Pancreas (tissue), 10 donors: ENCODE results near the gene ECE2. TPM values are rescaled to one million over a fixed set of nuclear protein-coding genes. Genes with fewer than 3 reads are reported as not detected.

Source experiments
- ATAC-seq, 4 donors: fragments of 200-7000 bp; cut with Tn5 transposase; one replicate each; pipeline versions ENCODE4 v1.8.0 to v1.9.1; 2020; ENCODE audit warnings: mild to moderate bottlenecking in 4 of 4, moderate library complexity in 4 of 4
- DNase-seq, 6 donors: peaks; one replicate each; pipeline ENCODE4 v3.0.0-alpha.2; 2020
- FAIRE-seq: peaks from 2 replicates; lab custom pipeline; 2012; peaks lifted over from hg19 to GRCh38; lab: Jason Lieb, UNC
- H3K27ac ChIP-seq, 4 donors: fragments of 200-600 bp; sonication (generic); 1 replicate in 3 of 4; 2 replicates in 1 of 4; pipeline versions ENCODE4 v1.5.0 to v1.8.0; 2020
- H3K27me3 ChIP-seq, 4 donors: fragments of 200-600 bp; one replicate each; pipeline ENCODE4 v1.8.0; 2021
- H3K36me3 ChIP-seq, 3 donors: fragments of 200-600 bp; sonication (generic) in 1 of 3; one replicate each; pipeline versions ENCODE4 v1.5.0 to v1.8.0; 2020 to 2021
- H3K4me1 ChIP-seq, 3 donors: fragments of 200-600 bp; one replicate each; pipeline ENCODE4 v1.8.0; 2021
- H3K4me3 ChIP-seq, 4 donors: fragments of 200-600 bp; sonication (generic) in 2 of 4; one replicate each; pipeline versions ENCODE4 v1.5.0 to v1.8.0; 2020 to 2021
- H3K9me3 ChIP-seq, 4 donors: fragments of 200-600 bp; one replicate each; pipeline ENCODE4 v1.8.0; 2021
- WGBS, 2 donors: extraction: QIAGEN DNeasy Blood & Tissue Kit; methylation state at CpG; one replicate each; pipeline ENCODE4 v1.1.7; 2013; 5-methylcytosine and 5-hydroxymethylcytosine counted together
- intact Hi-C, 3 donors: fragments of 100-400 bp; cut with DNase I; formaldehyde crosslinking; loops; one replicate each; pipeline versions ENCODE4 v1.11.1 to v1.14.2; 2022
- polyA plus RNA-seq, 2 donors: library from polyadenylated mRNA; stranded (reverse); fragments of 200-250 nt; gene quantifications; one replicate each; pipeline ENCODE4 v1.2.3, GENCODE V29; 2013
- total RNA-seq, 6 donors: library from RNA; stranded (reverse); fragmentation: NEBNext Ultra II Directional in 4 of 6; extraction: Animal tissue kit (Norgen Biotek cat#: 25700) in 4 of 6; gene quantifications; one replicate each; pipeline versions ENCODE4 v1.2.1 to v1.2.4, GENCODE V29; 2021 to 2023
- TF ChIP-seq, protein P1 (sequence below), 4 donors: fragments of 200-600 bp; sonication (generic) in 3 of 4; IDR thresholded peaks; one replicate each; pipeline versions ENCODE4 v1.5.0 to v1.8.0; 2021; ENCODE audit warnings: antibody characterized with exemption in 4 of 4
- donor health status: healthy with polysubstance abuse.
- donor health status: DM: no; HTN: no; CAD: no; lungs with moderate emphysema.
- donor health status: DM: no; HTN: no; CAD: no.
- donor health status: control.
- donor health status: control.
- donor health status: Bipolar disorder and iron deficiency.
- donor health status: DM: yes; HTN: yes; CAD: no.
- donor health status: DM: no; HTN: no; CAD: no.
- donor health status: DM: no; HTN: no; CAD: no.
- donor health status: DM: yes; HTN: yes; CAD: no.

ECE2 gene
- total and polyA plus RNA-seq, 8 donors: 6.3 to 25.4 (median 8.8) TPM

DNA sequence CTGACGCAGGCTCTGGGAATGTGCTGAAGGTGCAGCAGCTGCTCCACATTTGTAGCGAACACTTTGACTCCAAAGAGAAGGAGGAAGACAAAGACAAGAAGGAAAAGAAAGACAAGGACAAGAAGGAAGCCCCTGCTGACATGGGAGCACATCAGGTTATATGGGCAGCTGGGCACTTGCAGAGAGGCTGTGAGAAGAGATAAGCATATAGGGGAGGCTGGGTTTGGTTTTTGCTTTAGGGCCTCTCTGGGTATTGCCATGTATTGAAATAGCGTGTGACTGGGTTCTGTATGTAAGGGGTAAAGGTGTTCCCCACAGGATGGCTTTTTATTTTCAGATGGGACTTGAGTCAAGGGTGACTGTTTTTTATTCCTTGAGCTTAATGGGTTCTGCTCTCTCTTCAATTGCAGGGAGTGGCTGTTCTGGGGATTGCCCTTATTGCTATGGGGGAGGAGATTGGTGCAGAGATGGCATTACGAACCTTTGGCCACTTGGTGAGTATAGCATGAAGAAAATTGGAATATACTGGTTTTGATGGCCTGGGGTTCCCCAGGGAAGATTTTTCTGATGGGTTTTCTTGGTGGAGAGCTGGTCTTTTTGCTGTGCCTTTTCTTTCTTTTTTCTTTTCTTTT, 30.6 kb downstream of the ECE2 start:
- Histone ChIP-seq H3K9me3 (no peaks in the 10 kb centered on the region), H3K4me3 (no peak overlapping the region), H3K27me3 (no peaks in the 10 kb centered on the region), H3K27ac (no peak overlapping the region), H3K4me1 (no peaks in the 10 kb centered on the region), H3K36me3 (peaks cover 0 to 66% (median 39%) of the 10 kb centered on the region in 3 donors)
- ATAC-seq (no peak), FAIRE-seq (no peak), DNase-seq (no peak)
- WGBS, 2 donors: 81 to 82% methylated on average over 4 of the region's 4 CpGs
- TF ChIP-seq, protein P1, sequence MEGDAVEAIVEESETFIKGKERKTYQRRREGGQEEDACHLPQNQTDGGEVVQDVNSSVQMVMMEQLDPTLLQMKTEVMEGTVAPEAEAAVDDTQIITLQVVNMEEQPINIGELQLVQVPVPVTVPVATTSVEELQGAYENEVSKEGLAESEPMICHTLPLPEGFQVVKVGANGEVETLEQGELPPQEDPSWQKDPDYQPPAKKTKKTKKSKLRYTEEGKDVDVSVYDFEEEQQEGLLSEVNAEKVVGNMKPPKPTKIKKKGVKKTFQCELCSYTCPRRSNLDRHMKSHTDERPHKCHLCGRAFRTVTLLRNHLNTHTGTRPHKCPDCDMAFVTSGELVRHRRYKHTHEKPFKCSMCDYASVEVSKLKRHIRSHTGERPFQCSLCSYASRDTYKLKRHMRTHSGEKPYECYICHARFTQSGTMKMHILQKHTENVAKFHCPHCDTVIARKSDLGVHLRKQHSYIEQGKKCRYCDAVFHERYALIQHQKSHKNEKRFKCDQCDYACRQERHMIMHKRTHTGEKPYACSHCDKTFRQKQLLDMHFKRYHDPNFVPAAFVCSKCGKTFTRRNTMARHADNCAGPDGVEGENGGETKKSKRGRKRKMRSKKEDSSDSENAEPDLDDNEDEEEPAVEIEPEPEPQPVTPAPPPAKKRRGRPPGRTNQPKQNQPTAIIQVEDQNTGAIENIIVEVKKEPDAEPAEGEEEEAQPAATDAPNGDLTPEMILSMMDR (IDR thresholded peaks at IDR 0.05): no peak
- intact Hi-C loops: no loop called here

DNA sequence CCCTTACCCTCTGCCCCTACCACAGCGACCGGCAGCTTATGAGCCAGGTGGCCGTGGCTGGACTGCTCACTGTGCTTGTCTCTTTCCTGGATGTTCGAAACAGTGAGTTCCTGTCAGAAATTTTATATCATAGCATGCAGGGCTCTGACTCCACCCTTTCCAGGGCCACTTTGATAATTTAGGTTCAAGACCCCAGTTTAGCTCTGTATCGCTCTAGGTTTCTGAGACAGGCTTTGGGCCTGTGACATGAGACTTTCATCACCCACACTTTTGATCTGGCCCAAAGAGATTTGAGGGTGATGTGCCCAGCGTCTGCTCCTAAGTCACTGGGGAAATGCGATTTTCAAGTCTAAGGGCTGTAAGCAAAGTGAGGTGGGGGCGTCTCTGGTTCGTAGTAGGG, 32.1 kb downstream of the ECE2 start:
- DNase-seq: no peak
- FAIRE-seq: no peak
- 93 to 96% methylated on average over 9 of the region's 9 CpGs for WGBS, 2 donors
- Histone ChIP-seq H3K9me3 (no peaks in the 10 kb centered on the region), H3K4me1 (no peaks in the 10 kb centered on the region), H3K27ac (no peak overlapping the region), H3K27me3 (no peaks in the 10 kb centered on the region), H3K4me3 (no peak overlapping the region), H3K36me3 (peaks cover 0 to 52% (median 25%) of the 10 kb centered on the region in 3 donors)
- TF ChIP-seq, protein P1 (IDR thresholded peaks at IDR 0.05): no peak
- ATAC-seq: no peak
- intact Hi-C loops: no loop called here

DNA sequence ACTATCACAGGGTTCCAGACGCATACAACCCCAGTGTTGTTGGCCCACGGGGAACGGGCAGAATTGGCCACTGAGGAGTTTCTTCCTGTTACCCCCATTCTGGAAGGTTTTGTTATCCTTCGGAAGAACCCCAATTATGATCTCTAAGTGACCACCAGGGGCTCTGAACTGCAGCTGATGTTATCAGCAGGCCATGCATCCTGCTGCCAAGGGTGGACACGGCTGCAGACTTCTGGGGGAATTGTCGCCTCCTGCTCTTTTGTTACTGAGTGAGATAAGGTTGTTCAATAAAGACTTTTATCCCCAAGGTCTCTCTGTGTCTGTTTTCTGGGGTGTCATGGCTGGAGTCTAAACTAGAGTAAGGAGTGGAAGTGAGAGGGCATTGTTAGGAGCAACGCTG, 32.9 kb downstream of the ECE2 start:
- Histone ChIP-seq H3K9me3 (no peaks in the 10 kb centered on the region), H3K4me1 (no peaks in the 10 kb centered on the region), H3K27ac (no peak overlapping the region), H3K36me3 (peaks cover 0 to 44% (median 17%) of the 10 kb centered on the region in 3 donors), H3K4me3 (no peak overlapping the region), H3K27me3 (no peaks in the 10 kb centered on the region)
- 78 to 85% methylated on average over 7 of the region's 7 CpGs for WGBS, 2 donors
- ATAC-seq (no peak), FAIRE-seq (no peak), DNase-seq (no peak)
- intact Hi-C loops: no loop called here
- TF ChIP-seq, protein P1 (IDR thresholded peaks at IDR 0.05): no peak

DNA sequence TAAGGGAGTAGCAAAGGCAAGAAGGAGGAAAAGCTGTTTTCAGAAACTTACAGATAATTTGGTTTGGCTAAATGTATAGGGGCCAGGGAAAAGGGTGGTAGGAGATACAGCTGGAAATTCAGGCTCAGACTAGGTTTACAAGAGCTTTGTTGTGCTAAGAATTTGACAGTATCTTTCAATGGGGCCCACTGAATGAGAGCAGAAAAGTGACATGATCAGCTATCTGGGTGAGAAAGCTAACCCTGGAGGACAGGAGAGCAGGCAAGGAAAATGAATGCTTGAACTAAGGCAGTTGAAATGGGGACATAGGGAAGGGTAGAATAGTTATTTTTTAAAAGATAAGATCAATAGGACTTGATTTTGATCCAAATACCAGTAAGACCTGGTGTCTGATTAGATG, 35.8 kb downstream of the ECE2 start:
- intact Hi-C loops: no loop called here
- Histone ChIP-seq H3K27me3 (no peaks in the 10 kb centered on the region), H3K4me3 (no peak overlapping the region), H3K4me1 (peaks cover 0 to 3% (median 0%) of the 10 kb centered on the region in 3 donors), H3K36me3 (peaks cover 0 to 21% (median 12%) of the 10 kb centered on the region in 3 donors), H3K9me3 (no peaks in the 10 kb centered on the region), H3K27ac (no peak overlapping the region)
- TF ChIP-seq, protein P1 (IDR thresholded peaks at IDR 0.05): no peak
- DNase-seq: no peak
- no peak for FAIRE-seq
- no peak for ATAC-seq

DNA sequence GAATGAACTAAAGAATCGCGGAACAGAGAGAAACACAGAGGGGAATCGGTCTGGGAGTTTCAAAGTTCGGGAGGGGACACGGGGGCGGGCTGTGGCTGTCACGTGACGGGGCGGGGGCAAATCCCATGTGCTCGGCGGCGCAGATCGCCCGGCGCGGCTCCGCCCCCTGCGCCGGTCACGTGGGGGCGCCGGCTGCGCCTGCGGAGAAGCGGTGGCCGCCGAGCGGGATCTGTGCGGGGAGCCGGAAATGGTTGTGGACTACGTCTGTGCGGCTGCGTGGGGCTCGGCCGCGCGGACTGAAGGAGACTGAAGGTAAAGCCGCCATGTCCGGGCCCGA, 38.5 kb downstream of the ECE2 start, which contains the start of gene EIF4G1:
EIF4G1 (plus strand) TSS at position 244 of the 337 bp plus-strand sequence. CDS start 1,191 bp downstream, outside the sequence.
- DNase-seq (peak; percentile 93 to 98 (median 96)), ATAC-seq (peak; percentile 82 to 89 (median 86)), FAIRE-seq (no peak)
- Histone ChIP-seq H3K27me3 (no peaks in the 10 kb centered on the region), H3K36me3 (no peaks in the 10 kb centered on the region), H3K4me1 (peaks cover 19 to 28% (median 20%) of the 10 kb centered on the region in 3 donors), H3K9me3 (no peaks in the 10 kb centered on the region), H3K27ac (peak within 1 kb of the TSS; percentile 89 to 94 (median 91)), H3K4me3 (peak within 1 kb of the TSS; percentile 83 to 94 (median 88))
- TF ChIP-seq, protein P1 (IDR thresholded peaks at IDR 0.05): no peak
- intact Hi-C loops: no loop called here
- 0% methylated on average over 37 to 40 of the region's 40 CpGs for WGBS, 2 donors
